Stimulated activated CD8-positive, alpha-beta memory T cell treated with anti-CD3 and anti-CD28 coated beads, Interleukin-4, amount 100 ng/mL, for 1 hour (primary cell): ENCODE results near the gene C2orf42.
"Not testable (repeated sequence)": the region's sequence is repeated elsewhere in the genome, so short reads cannot be mapped to it uniquely, and the experiment has no call there.

Experiments
- DNase-seq, 2 donors: peaks; one replicate each; pipeline ENCODE4 v3.0.0-alpha.2; 2020; ENCODE audit warnings: low read depth in 2 of 2, low spot score in 1 of 2

C2orf42 gene

GRCh38 chr2:70132244-70133126 is 58.3 kb downstream of the C2orf42 start:
- DNase-seq: no peak

GRCh38 chr2:70131344-70132143 is 59.3 kb downstream of the C2orf42 start:
- DNase-seq: not testable (repeated sequence)

GRCh38 chr2:70128005-70128404 is 62.8 kb downstream of the C2orf42 start:
- DNase-seq: no peak

GRCh38 chr2:70126413-70126812 is 64.4 kb downstream of the C2orf42 start:
- no peak for DNase-seq

- no peak for DNase-seq
These were observed 65.3 kb downstream of the C2orf42 start for GRCh38 chr2:70125498-70125898.

GRCh38 chr2:70124983-70125480 is 65.8 kb downstream of the C2orf42 start:
- no peak for DNase-seq

- DNase-seq: no peak
These were observed 67.0 kb downstream of the C2orf42 start for GRCh38 chr2:70123829-70124116.

GRCh38 chr2:70123051-70123828 is 67.6 kb downstream of the C2orf42 start:
- no peak for DNase-seq

- DNase-seq: no peak
These were observed 68.3 kb downstream of the C2orf42 start for GRCh38 chr2:70122470-70122869.

- DNase-seq: no peak
These were observed 69.0 kb downstream of the C2orf42 start for GRCh38 chr2:70121627-70122372.

- DNase-seq: no peak
These were observed 71.9 kb downstream of the C2orf42 start for GRCh38 chr2:70118798-70119454.

- DNase-seq: no peak
These were observed 73.8 kb downstream of the C2orf42 start for GRCh38 chr2:70116936-70117552.

GRCh38 chr2:70115646-70116442 is 75.0 kb downstream of the C2orf42 start:
- no peak for DNase-seq

- no peak for DNase-seq
These were observed 77.3 kb downstream of the C2orf42 start for GRCh38 chr2:70113359-70114070.

GRCh38 chr2:70111752-70112591 is 78.8 kb downstream of the C2orf42 start:
- no peak for DNase-seq

- not testable (repeated sequence) for DNase-seq
These were observed 80.4 kb downstream of the C2orf42 start for GRCh38 chr2:70110397-70110796.

- DNase-seq: not testable (repeated sequence)
These were observed 84.7 kb downstream of the C2orf42 start for GRCh38 chr2:70106138-70106537.
